ENCODE measurements around the gene COL4A2. TPM values are rescaled to one million over a fixed set of nuclear protein-coding genes. Genes with fewer than 3 reads are reported as not detected.

COL4A2 gene
- total and polyA plus RNA-seq, 4 donors: 8.0 to 45.2 (median 40.3) TPM

GRCh38 chr13:110392510-110393240 lies 85.6 kb downstream of the COL4A2 start (continued):
- TF ChIP-seq REST (IDR thresholded peaks at IDR 0.05) (no peak), TAF1 (conservative IDR thresholded peaks at IDR 0.05) (no peak)

GRCh38 chr13:110393761-110394160 lies 86.7 kb downstream of the COL4A2 start:
- TF ChIP-seq HNF4G (IDR thresholded peaks at IDR 0.05): no peak
- TF ChIP-seq RXRA (IDR thresholded peaks at IDR 0.05): no peak
- TF ChIP-seq ATF3 (IDR thresholded peaks at IDR 0.05): no peak
- no peak for TF ChIP-seq NR2F2 (IDR thresholded peaks at IDR 0.05)
- no peak for TF ChIP-seq TAF1 (conservative IDR thresholded peaks at IDR 0.05)
- no peak for TF ChIP-seq RAD21 (IDR thresholded peaks at IDR 0.05)
- no peak for TF ChIP-seq ZBTB33 (IDR thresholded peaks at IDR 0.05)
- TF ChIP-seq EGR1 (IDR thresholded peaks at IDR 0.05; ENCODE audit: low read depth in 2 of 2): no peak
- TF ChIP-seq GABPA (IDR thresholded peaks at IDR 0.05 in 1 of 2, conservative IDR thresholded peaks at IDR 0.05 in 1 of 2): no peak
- no peak for TF ChIP-seq CTCF (IDR thresholded peaks at IDR 0.05; ENCODE audit: low read depth, low read length, missing input control)
- TF ChIP-seq FOXA2 (IDR thresholded peaks at IDR 0.05): no peak
- no peak for TF ChIP-seq JUND (IDR thresholded peaks at IDR 0.05)
- TF ChIP-seq YY1 (IDR thresholded peaks at IDR 0.05): no peak
- TF ChIP-seq SP1 (IDR thresholded peaks at IDR 0.05): no peak
- TF ChIP-seq REST (IDR thresholded peaks at IDR 0.05): no peak
- TF ChIP-seq FOXA1 (IDR thresholded peaks at IDR 0.05): no peak
- no peak for TF ChIP-seq HNF4A (conservative IDR thresholded peaks at IDR 0.05)
- Histone ChIP-seq H3K27me3 (ENCODE audit: control insufficient read depth in 4 of 4, insufficient read depth in 4 of 4, low read length in 3 of 4) (no peaks in the 10 kb centered on the region), H3K27ac (ENCODE audit: low read depth in 1 of 2, low read length in 2 of 2) (no peak overlapping the region), H3K9me3 (ENCODE audit: control insufficient read depth in 4 of 4, low read length in 3 of 4) (peaks cover 0 to 4% (median 0%) of the 10 kb centered on the region in 4 donors), H3K36me3 (ENCODE audit: control insufficient read depth in 4 of 4, insufficient read depth in 3 of 4, low read depth in 1 of 4, low read length in 3 of 4) (no peaks in the 10 kb centered on the region), H3K4me3 (ENCODE audit: low read depth in 1 of 3, low read length in 3 of 3) (no peak overlapping the region), H3K9ac (ENCODE audit: low read depth in 1 of 2, low read length in 2 of 2) (no peak overlapping the region), H3K4me1 (ENCODE audit: control insufficient read depth in 4 of 4, insufficient read depth in 4 of 4, low read length in 3 of 4) (no peaks in the 10 kb centered on the region)
- no peak for DNase-seq (ENCODE audit: low spot score)
- WGBS: 94% methylated on average over 4 of the region's 4 CpGs

Data from liver (tissue), 9 donors.